NCI-H2227 treated with DMSO at 0.1 percent for 48 hours (cell line): ENCODE results near the gene PPP1R16B.
A peak's percentile ranks its signal among the peaks of the same experiment; 100 is the strongest.
"Not testable (repeated sequence)": the region's sequence is repeated elsewhere in the genome, so short reads cannot be mapped to it uniquely, and the experiment has no call there.

Experiments
- DNase-seq: peaks from one replicate; lab custom pipeline; 2025; lab: John Stamatoyannopoulos, UW

PPP1R16B gene

DNA sequence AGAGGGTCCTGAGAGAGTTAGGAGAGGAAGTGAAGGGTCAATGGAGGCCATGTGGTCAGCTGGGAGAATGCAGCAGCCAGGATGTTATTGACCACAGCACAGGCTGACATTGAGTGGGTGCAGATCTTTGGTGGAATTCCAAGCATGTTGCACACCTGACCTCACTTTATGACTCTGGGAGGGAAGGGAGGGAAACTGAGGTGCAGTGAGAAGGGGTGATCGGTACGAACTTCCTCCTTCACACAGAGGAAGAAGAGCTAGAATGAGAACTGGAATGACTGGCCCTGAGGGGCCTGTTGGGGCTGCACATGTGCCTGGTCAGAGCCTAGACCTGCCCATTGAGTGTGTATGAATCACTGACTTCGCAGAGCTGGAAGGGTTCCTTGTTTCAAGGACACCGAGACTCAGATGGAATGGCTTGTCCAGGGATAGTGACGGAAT is 130.5 kb downstream of the PPP1R16B start:
- no peak for DNase-seq

DNA sequence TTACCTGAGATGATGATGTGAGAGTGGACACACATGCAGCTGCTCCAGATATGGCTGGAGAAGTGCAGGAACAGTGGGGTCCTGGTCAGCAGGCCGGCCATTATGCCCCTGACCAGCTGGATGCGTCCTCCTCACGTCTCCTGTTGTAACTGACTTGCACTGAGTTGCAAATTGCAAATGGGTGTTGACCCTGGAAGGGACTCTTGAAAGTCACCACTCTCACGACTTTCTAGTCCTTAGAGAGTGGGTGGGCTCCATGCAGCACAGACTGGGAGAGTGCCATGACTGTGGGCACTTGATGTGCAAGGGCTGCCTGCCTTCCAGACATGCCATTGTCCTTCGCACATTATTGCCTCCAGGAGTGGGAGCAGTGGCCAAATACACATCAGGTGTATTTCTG is 131.5 kb downstream of the PPP1R16B start:
- DNase-seq = no peak

DNA sequence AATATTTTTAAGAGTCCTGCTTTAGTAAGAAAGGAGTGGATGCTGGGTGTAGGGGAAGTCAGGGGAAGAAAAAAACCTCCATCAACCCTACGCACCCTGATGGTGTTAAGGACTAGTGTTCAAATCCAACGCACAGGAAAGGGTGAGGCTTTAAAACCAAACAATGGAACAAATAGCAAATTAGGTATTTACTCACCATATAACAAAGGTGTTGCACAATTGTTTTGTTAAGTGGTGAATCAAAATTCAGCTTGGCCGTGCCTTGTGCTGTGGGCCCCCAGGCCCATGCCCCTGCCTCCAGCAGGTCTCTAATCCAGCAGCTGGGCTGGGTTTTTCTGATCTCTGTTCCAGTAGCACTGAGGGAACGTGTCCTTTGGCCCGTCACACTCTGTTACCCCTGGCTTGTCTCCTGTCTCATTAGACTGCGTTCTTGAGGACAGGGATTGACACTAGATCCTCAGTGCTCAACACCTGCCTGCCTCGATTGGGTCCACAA is 132.5 kb downstream of the PPP1R16B start:
- no peak for DNase-seq

DNA sequence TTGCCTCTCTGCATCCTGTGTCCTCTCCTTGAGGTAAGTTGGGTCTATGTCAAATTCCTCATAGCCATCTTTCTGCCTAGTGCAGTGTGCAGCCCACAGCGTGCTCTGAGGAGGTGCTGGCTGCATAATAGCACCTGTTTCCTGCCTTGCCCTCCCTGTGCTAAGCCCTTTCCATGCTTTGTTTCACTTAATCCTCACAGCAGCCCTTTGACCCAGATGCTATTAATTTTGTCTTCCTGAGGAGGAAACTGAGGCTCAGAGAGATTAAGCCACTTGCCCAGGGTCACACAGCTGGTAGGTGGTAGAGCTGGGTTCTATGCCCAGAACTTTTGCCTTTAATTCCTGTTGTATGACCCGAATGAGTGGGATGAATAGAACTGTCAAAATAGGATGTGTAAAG is 134.2 kb downstream of the PPP1R16B start:
- DNase-seq = no peak

DNA sequence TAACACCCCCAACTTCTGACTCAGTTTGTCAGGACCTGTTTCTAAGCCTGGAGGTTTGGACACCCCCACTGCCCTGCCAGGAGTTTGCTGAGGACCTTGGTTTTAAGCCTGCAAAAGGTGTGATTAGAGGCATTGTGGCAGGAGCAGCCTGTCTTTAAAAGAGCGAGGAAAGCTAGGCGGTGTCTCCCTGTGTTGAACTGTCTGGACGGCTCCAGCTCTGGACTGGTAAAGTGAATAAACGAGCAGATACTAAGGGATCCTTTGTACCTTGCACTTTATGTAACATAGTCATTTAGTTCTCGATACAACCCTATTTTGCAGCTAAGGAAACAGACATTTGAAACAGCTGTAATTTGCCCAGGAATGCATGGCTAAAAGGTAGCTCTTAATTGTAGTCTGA is 135.1 kb downstream of the PPP1R16B start:
- no peak for DNase-seq

DNA sequence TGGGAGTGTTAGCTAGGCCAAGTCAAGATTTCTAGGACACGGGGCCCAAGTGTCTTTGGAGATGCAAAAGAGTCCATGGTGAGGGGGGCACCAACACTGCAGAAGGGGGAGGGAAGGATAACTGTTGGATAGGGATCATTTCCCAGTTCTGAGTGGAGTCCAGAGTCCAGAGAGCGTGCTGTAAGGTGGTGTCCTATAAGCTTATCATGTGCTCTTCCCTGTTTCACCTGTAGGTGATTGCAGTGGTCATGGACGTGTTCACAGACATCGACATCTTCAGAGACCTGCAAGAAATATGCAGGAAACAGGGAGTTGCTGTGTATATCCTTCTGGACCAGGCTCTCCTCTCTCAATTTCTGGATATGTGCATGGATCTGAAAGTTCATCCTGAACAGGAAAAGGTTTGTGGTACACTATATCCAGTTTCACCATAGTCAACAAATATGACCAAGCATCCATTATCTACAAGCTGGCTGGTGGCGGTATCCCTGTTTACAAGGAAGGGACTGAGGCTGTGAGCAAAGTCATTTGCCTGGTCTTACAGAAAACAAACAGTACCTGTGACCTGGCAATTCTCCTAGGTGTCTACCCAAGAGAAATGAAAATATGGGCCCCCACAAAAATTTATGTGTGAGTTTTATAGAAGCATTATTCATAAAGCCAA is 136.4 kb downstream of the PPP1R16B start:
- DNase-seq = no peak

DNA sequence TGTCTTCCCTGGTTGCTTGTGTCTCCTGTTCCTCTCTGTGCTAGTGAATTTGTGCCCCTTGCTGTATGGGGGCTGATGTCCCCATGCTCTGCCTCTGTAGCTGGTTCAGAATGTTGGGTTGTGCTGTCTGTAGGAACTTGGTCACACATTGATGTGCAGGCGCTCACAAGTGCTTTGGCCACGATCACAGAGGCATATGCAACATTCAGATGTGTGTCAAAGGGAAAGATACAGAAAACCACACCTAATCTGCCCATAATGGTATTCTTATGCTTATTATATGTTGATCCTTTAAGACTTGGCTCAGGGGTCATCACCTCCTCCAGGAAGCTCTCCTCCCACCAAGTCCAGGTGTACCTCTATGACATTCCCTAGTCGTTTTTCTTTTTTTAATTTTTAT is 139.5 kb downstream of the PPP1R16B start:
- DNase-seq = no peak

DNA sequence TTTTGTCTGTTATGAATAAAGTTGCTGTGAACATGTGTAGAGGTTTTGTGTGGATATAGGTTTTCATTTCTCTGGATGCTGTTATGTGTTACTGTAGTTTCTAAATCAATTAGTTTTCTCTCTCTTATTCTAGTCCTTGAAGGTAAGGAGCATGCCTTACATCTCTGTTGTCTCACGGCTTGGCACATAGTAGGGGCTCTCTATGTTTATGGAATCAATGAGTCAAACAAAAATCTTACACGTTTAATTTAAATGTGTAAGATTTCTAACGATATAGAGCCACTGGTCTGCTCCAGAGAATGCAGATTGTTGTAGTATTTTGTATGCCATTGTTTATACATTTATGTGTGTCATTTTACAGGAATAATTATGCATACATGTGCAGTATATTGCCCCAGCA is 141.3 kb downstream of the PPP1R16B start:
- DNase-seq = no peak

DNA sequence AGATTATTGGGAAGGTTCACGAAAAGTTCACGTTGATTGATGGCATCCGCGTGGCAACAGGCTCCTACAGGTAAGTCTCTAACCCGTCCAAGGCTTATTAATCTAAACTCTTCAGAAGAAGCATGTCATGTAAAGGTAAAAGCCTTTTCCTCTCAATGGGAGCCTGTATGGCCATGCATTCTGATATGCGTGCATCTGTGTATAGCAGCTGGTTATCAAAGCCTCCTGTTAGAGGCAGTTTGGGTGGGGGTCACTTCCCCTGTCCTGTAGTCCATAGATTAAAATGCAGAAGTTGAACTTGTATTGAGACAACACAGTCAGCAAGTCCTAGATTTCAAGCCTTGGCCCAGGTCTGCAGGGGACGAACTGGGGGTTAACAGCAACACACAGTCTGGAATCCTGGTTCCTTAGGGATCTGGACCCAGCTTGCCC is 142.4 kb downstream of the PPP1R16B start:
- no peak for DNase-seq

DNA sequence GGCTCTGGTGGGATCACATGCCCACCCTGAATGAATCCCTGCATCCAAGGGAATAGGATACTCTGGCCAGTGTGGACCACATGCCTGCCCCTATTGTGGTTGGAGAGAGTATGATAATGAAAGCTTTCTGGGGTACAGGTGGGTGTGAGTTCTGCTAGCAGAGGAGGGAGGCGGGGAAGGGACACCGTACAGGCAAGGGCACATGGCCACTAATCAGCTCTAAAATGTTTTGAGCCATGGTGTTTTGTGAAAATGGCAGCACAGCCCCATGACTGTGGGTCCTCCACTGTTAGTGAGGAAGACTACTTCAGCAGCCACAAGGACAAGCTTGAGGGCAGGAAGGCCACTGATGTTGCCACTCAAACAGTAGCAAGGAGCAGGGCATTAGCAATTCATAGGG is 144.8 kb downstream of the PPP1R16B start:
- DNase-seq = no peak

DNA sequence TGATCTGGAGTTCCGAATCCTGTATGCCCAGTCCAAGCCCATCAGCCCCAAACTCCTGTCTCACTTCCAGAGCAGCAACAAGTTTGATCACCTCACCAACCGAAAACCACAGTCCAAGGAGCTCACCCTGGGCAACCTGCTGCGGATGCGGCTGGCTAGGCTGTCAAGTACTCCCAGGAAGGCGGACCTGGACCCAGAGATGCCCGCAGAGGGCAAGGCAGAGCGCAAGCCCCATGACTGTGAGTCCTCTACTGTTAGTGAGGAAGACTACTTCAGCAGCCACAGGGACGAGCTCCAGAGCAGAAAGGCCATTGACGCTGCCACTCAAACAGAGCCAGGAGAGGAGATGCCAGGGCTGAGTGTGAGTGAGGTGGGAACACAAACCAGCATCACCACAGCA is 146.1 kb downstream of the PPP1R16B start:
- no peak for DNase-seq

DNA sequence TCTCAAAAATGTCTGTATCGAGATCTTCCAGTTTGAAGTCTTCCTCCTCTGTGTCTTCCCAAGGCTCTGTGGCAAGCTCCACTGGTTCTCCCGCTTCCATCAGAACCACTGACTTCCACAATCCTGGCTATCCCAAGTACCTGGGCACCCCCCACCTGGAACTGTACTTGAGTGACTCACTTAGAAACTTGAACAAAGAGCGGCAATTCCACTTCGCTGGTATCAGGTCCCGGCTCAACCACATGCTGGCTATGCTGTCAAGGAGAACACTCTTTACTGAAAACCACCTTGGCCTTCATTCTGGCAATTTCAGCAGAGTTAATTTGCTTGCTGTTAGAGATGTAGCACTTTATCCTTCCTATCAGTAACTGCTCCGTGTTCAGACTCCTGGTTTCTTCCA is 146.7 kb downstream of the PPP1R16B start:
- no peak for DNase-seq

DNA sequence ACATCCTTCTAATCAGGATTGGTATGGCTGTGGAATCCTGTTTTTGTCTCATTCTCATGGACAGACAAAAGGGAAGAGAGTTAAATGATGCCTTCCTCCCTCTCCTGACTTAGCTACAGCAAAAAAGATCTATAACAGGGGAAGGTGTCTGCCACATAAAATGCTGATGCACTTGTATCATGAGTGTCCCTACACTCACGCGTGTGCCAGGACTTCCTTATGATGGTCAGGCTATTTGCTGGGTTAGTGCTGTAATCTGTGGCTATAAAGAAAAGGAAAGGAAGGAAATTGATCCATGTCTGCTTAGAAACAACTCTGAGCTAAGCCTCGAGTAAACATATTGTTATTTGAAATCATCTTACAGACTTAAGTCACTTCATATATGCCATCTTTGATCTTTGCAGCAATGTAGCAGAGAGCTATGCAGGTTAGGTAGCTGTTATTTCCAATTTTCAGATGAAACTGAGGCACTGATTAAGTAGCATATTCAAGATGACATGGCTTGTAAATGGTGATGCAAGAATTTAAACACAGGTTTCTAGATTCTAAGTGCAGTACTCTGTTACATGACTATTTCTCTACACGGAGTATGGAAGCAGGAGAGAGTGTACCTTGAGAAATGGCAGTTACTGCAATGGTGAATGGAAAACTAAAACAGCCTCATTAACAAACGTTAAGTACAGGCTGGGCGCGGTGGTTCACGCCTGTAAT is 148.3 kb downstream of the PPP1R16B start:
- no peak for DNase-seq

DNA sequence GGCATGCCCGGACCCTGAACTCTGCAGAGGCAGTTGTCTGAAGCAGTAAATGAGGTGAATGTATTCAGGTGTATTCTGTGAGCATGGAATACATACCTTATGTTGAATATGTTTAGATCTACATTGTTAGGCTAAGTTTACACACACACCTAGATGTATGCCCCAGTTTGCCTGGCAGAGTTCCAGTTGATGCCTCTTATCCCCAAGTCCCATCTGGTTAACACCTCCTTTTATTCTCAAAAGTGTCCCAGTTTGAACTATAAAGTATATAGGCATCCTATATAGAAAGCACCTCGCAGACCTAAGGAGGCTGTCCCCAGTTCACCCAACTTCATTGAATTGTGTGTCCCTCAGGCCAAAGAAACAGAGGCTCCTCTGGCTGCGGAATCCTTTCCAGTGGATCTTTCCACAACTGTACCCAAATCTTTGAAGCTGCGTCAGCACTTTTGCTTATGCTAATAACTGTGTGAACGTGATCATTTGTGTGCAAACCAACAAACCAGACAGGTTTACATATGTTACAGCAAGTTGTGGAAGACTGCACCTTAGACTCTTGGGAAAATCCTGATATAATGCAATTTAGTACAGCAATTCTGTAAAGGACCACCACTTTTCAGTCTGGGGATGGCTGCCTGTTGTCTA is 151.9 kb downstream of the PPP1R16B start:
- no peak for DNase-seq

DNA sequence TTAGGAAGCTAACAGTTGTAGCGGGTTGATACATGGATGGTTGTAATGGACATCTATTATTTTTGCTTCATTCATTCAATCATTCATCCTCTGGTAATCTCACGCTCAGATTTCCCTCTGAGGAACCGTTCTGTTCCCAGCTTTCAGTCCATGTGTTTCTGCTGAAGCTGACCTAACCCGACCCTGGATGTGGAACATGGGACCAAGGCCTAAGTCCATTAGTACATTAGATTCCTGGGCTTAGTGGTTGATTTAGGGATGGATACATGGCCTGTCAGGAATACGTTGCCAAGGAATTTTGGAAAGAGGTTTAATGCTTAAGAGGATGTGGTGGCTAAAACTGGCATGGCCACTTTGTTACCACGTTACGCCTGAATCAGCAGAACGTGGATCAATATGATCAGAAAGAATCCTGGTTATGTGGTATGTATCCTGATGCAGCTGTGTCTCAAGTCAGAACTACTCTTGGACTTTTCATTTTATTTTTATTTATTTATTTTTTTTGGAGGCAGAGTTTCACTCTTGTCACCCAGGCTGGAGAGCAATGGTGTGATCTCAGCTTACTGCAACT is 152.5 kb downstream of the PPP1R16B start:
- DNase-seq = no peak

DNA sequence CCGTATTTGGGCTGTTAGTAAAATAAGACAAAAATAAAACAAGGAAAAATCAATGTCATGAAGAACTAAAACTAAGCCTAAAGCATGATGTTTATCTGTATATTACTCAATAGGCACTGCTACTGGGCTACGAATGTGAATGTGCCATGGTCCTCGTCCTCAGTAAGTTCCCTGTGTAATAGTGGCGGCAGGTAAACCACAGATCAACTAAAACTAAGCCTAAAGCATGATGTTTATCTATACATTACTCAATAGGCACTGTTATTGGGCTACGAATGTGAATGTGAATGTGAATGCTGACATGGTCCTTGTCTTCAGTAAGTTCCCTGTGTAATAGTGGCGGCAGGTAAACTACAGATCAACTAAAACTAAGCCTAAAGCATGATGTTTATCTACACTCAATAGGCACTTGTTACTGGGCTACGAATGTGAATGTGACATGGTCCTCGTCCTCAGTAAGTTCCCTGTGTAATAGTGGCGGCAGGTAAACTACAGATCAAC is 154.7 kb downstream of the PPP1R16B start:
- DNase-seq = not testable (repeated sequence)

DNA sequence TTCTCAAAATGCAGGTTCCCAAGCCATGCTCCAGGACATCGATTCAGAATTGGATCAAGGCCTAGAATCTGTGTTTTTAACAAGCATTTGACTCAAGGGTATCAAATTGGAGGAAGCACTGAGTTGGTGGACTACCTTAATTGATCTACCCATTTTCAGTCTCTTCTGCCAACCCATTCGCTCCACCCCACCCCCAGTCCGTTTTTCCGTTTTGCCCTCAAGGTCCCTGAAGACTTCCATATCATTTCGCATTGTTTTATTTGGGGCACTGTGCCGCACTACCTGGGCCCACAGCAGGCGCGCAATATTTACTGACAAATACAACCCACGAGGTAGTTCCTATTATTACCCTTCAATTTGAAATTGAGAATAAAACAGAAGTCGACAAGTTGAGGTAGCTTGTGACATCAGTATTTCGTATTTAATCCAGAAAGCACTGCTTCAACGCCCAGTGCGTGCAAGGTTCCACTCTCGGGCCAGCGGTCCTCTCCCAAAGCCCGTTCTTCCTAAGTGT is 156.1 kb downstream of the PPP1R16B start:
- DNase-seq = no peak

DNA sequence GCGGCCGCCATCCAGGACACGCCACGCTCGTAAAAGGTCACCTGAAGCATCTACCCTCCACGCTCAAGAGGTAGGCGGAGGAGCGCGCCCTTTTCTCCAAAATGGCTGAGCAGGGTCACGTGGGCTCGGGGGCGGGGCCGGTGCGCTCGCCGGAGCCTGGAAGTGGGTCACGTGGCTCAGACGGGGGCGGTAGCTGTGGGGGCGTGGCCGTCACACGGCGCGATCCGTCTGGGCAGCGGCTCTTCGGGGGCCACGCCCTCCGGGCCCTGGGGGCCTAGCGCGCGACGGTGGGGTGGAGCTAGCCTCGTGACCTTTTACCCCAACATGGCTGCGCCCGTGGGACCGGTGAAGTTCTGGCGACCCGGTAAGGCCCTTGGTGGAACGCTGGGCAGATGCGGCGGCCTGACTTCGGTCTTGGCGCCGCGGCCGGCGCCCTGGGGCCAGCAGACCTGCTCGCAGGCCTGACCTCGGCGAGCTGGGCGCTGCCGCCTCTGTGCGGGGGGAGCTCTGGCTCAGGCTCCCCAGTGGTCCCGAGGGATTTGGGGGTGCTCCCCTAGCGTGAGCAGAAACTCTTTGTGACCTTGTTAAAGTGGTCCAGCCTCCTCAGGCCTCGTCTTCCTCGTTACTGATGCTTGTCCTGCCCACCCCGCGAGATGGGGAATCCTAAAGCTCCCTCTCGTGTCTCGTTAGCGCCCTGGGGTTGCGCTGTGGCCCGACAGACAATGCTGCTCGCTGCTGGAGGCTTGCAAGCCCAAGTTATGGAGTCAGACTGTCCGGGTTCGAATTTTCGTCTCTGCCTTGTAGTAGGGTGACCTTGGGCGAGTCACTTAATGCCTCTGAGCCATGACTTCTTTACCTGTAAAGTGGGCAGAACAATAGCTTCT is 156.8 kb downstream of the PPP1R16B start, which contains the start of gene DHX35:
DHX35 (plus strand) TSS at position 301 of the 884 bp plus-strand sequence; CDS start at position 325, 24 bp downstream.
- peak; percentile 98 for DNase-seq

DNA sequence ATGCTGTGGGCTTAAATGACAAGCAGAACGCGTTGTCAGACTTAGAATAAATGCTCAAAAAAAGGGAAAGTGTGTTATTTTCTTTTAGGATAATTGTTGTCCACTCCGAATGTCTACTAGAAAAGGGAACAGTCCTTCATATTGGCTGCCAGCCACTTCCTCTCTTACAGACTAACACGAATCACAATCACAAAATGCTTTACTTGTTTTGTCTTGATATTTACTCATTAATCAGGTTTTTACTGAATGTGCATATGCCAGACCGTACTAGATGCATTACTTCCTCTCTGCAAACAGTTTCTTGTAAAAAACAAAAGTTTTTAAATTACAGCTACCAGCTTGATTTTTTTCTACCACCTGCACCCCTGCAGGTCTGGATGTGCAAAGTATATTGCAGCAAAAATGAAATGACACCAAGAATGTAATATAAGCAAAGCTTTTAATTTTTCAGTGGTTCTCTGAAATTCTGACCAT is 157.5 kb downstream of the PPP1R16B start:
- no peak for DNase-seq

DNA sequence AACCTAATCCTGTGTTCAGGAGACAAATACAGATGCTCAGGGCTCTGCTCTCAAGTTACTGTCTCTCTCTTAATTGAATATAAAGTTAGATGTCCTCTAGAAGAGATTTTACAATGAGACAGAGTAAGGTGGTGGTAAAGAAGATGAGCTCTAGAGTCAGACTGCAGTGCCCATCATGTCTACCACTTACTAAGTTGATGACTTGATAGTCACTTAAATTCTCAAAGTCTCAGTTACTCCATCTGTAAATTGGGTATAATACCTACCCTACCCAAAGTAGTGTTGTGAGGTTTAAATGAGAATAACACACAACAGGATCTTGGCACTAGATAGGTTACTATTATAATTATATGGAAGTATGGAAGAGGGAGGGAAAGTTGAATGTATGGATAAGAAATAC is 158.2 kb downstream of the PPP1R16B start:
- DNase-seq = no peak

DNA sequence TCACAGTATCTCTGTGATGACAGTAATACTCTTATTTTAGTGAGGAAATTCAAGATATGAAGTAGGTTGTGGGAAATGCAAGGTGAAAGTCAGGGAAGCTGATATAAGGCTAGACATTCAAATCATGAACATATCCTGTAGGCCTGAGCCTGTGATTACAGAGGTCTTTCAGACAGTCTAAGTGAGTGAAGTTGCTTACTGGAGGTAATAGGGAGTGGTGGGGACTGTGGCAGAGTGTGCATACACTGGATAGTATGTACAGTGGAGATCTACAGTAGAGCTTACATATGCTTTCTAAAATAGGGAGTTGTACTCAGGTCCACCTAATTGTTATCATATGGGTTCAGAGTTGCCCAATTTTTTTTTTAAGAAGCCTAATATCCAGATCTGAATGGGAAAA is 159.8 kb downstream of the PPP1R16B start:
- DNase-seq = no peak
